HEK293 (cell line): ENCODE measurements around the gene LHX6.

Source experiments
- CTCF ChIA-PET: fragments of 350-600 bp; formaldehyde crosslinking; extraction: SDS; loops from one replicate; lab custom pipeline; 2021; ENCODE audit warnings: antibody characterized with exemption; lab: Yijun Ruan, JAX
- POLR2A ChIA-PET: fragments of 300-600 bp; formaldehyde crosslinking; extraction: SDS; loops from one replicate; lab custom pipeline; 2020; ENCODE audit warnings: antibody characterized with exemption, inconsistent platforms; lab: Yijun Ruan, JAX
- H3K27ac ChIP-seq: fragments of 200-500 bp; sonication (Bioruptor generic); 2 replicates; pipeline ENCODE4 v1.5.1; 2014; ENCODE audit warnings: low read depth, low read length, control low read depth, inconsistent platforms; ENCODE audit errors: extremely low read depth
- H3K36me3 ChIP-seq, 2 experiments: fragments of 200-500 bp in 1 of 2; sonication (Bioruptor generic) in 1 of 2; 1 replicate in 1 of 2; 2 replicates in 1 of 2; pipeline ENCODE4 v1.5.1; 2014 to 2017; ENCODE audit warnings: inconsistent platforms in 2 of 2, low read length in 2 of 2; ENCODE audit not compliant: control insufficient read depth in 2 of 2, insufficient read depth in 1 of 2
- H3K4me1 ChIP-seq: fragments of 200-500 bp; sonication (Bioruptor generic); 2 replicates; pipeline ENCODE4 v1.5.1; 2014; ENCODE audit warnings: mild to moderate bottlenecking, low read length, inconsistent platforms; ENCODE audit not compliant: control insufficient read depth, insufficient read depth
- H3K4me3 ChIP-seq: 2 replicates; pipeline ENCODE4 v1.5.1; 2011; ENCODE audit warnings: low read depth, mild to moderate bottlenecking, control low read depth, low read length, moderate library complexity
- H3K9me3 ChIP-seq: fragments of 200-500 bp; sonication (Bioruptor generic); 2 replicates; pipeline ENCODE4 v1.5.1; 2014; ENCODE audit warnings: low read depth, low read length, inconsistent platforms; ENCODE audit not compliant: control insufficient read depth, insufficient read depth
- CTCF ChIP-seq: fragments of 450-650 bp; formaldehyde crosslinking; IDR thresholded peaks from 2 replicates; pipeline ENCODE4 v1.5.1; 2016; ENCODE audit warnings: missing biosample characterization, missing genetic modification characterization
- MEIS1 ChIP-seq: sonication (generic); formaldehyde crosslinking; IDR thresholded peaks from 2 replicates; pipeline ENCODE4 v1.8.1; 2022; ENCODE audit warnings: missing genetic modification reagents, mild to moderate bottlenecking, borderline replicate concordance
- PATZ1 ChIP-seq: fragments of 450-650 bp; formaldehyde crosslinking; IDR thresholded peaks from 2 replicates; pipeline ENCODE4 v1.5.1; 2016; ENCODE audit warnings: missing biosample characterization, missing genetic modification characterization
- PRDM10 ChIP-seq: fragments of 450-650 bp; formaldehyde crosslinking; IDR thresholded peaks from 2 replicates; pipeline ENCODE4 v1.5.1; 2016; ENCODE audit warnings: missing biosample characterization, missing genetic modification characterization
- RBAK ChIP-seq: fragments of 450-650 bp; formaldehyde crosslinking; IDR thresholded peaks from 2 replicates; pipeline ENCODE4 v1.5.1; 2016; ENCODE audit warnings: missing biosample characterization, missing genetic modification characterization
- SALL2 ChIP-seq: fragments of 450-650 bp; formaldehyde crosslinking; IDR thresholded peaks from 2 replicates; pipeline ENCODE4 v1.5.0; 2017; ENCODE audit warnings: missing biosample characterization, mild to moderate bottlenecking, missing genetic modification characterization, borderline replicate concordance
- SP7 ChIP-seq: fragments of 450-650 bp; formaldehyde crosslinking; IDR thresholded peaks from 2 replicates; pipeline ENCODE4 v1.5.1; 2016; ENCODE audit warnings: missing biosample characterization, missing genetic modification characterization
- ZBTB17 ChIP-seq: fragments of 450-650 bp; formaldehyde crosslinking; IDR thresholded peaks from 2 replicates; pipeline ENCODE4 v1.5.1; 2016; ENCODE audit warnings: missing biosample characterization, missing genetic modification characterization
- ZBTB48 ChIP-seq: fragments of 450-650 bp; formaldehyde crosslinking; IDR thresholded peaks from 2 replicates; pipeline ENCODE4 v1.5.1; 2016; ENCODE audit warnings: missing biosample characterization, missing genetic modification characterization
- ZNF148 ChIP-seq: fragments of 450-650 bp; formaldehyde crosslinking; IDR thresholded peaks from 2 replicates; pipeline ENCODE4 v1.5.0; 2017; ENCODE audit warnings: missing biosample characterization, missing genetic modification characterization, borderline replicate concordance
- ZNF23 ChIP-seq: fragments of 450-650 bp; formaldehyde crosslinking; IDR thresholded peaks from 2 replicates; pipeline ENCODE4 v1.5.1; 2016; ENCODE audit warnings: missing biosample characterization, missing genetic modification characterization, borderline replicate concordance
- ZNF341 ChIP-seq: fragments of 450-650 bp; formaldehyde crosslinking; IDR thresholded peaks from 2 replicates; pipeline ENCODE4; 2016; ENCODE audit warnings: low read depth, missing biosample characterization, missing genetic modification characterization
- ZNF555 ChIP-seq: fragments of 450-650 bp; formaldehyde crosslinking; conservative IDR thresholded peaks from 2 replicates; pipeline ENCODE4 v1.5.1; 2017; ENCODE audit warnings: missing biosample characterization, mild to moderate bottlenecking, missing genetic modification characterization, inconsistent platforms
- ZNF560 ChIP-seq: fragments of 450-650 bp; formaldehyde crosslinking; IDR thresholded peaks from 2 replicates; pipeline ENCODE4 v1.5.1; 2017; ENCODE audit warnings: missing biosample characterization, missing genetic modification characterization, borderline replicate concordance
- ZNF600 ChIP-seq: fragments of 450-650 bp; formaldehyde crosslinking; IDR thresholded peaks from 2 replicates; pipeline ENCODE4 v1.5.1; 2016; ENCODE audit warnings: missing biosample characterization, missing genetic modification characterization
- ZNF621 ChIP-seq: fragments of 450-650 bp; formaldehyde crosslinking; IDR thresholded peaks from 2 replicates; pipeline ENCODE4 v1.5.1; 2017; ENCODE audit warnings: missing biosample characterization, missing genetic modification characterization
- ZNF677 ChIP-seq: fragments of 450-650 bp; IDR thresholded peaks from 2 replicates; pipeline ENCODE4 v1.5.0; 2018; ENCODE audit warnings: missing biosample characterization, mild to moderate bottlenecking, missing genetic modification characterization, moderate library complexity
- ZNF785 ChIP-seq: fragments of 450-650 bp; formaldehyde crosslinking; IDR thresholded peaks from 2 replicates; pipeline ENCODE4 v1.5.1; 2016; ENCODE audit warnings: missing biosample characterization, missing genetic modification characterization

Gene LHX6

GRCh38 chr9:122159026-122159924 lies 69.5 kb downstream of the LHX6 start, which contains the start of the genes MORN5 and NDUFA8 (continued):
- TF ChIP-seq ZNF341 (tag by site-specific recombination), result no peak
- no peak for TF ChIP-seq ZNF785 (tag by site-specific recombination)
- no peak for TF ChIP-seq SP7 (tag by site-specific recombination)
- TF ChIP-seq PATZ1, result peak; percentile 74

GRCh38 chr9:122158202-122158601 lies 70.6 kb downstream of the LHX6 start:
- no peak overlapping the region for H3K27ac ChIP-seq
- peak; percentile 51; the same call in 1 of the 2 replicates for TF ChIP-seq ZNF600
- TF ChIP-seq ZNF555 (tag by site-specific recombination), result no peak
- peak; percentile 65 for TF ChIP-seq ZNF341 (tag by site-specific recombination)
- TF ChIP-seq CTCF, result peak; percentile 25
- no peak for TF ChIP-seq ZNF677
- TF ChIP-seq ZNF621 (tag by site-specific recombination), result no peak
- TF ChIP-seq SALL2 (tag by site-specific recombination), result no peak
- no peak for TF ChIP-seq ZNF148
- TF ChIP-seq RBAK (tag by site-specific recombination), result no peak
- no peak for TF ChIP-seq ZNF560 (tag by site-specific recombination)
- no peak for TF ChIP-seq MEIS1 (CRISPR knock-in tag)
- no peak for TF ChIP-seq ZNF23 (tag by site-specific recombination)
- 0 out of 2 replicates have a peak, but pooled peaks have one; percentile 14 for TF ChIP-seq ZBTB48 (tag by site-specific recombination)
- TF ChIP-seq PRDM10 (tag by site-specific recombination), result peak; percentile 48
- peak; percentile 31; the same call in 1 of the 2 replicates for TF ChIP-seq ZBTB17 (tag by site-specific recombination)
- H3K4me1 ChIP-seq, result no peaks in the 10 kb centered on the region
- ChIA-PET CTCF (interaction anchor here (0.6 to 2.6 kb wide), 13 partner anchors 9 to 704 kb away, joined by 3 to 31 read pairs (median 6); no protein-coding TSS in a partner anchor), POLR2A (interaction anchor here (0.6 to 2.0 kb wide), 4 partner anchors 9 to 71 kb away, joined by 3 to 4 read pairs (median 4); partner anchors contain the start of gene LHX6)
- no peak overlapping the region for H3K4me3 ChIP-seq
- no peaks in the 10 kb centered on the region for H3K9me3 ChIP-seq
- H3K36me3 ChIP-seq, result peaks cover 0 to 4% of the 10 kb centered on the region in 2 experiments; a peak in 1 of 3 replicates
